Right lobe of liver (tissue), 6 donors: ENCODE measurements around the gene MINDY1. TPM values are rescaled to one million over a fixed set of nuclear protein-coding genes. Genes with fewer than 3 reads are reported as not detected.

Experiments
- ATAC-seq, 4 donors: fragments of 200-7000 bp; cut with Tn5 transposase; one replicate each; pipeline ENCODE4 v1.9.1; 2020; ENCODE audit warnings: mild to moderate bottlenecking in 4 of 4, moderate library complexity in 4 of 4
- DNase-seq, 3 donors: peaks; one replicate each; pipeline ENCODE4 v3.0.0-alpha.2; 2020
- H3K27ac ChIP-seq, 3 donors: fragments of 200-600 bp; one replicate each; pipeline ENCODE4 v1.8.0; 2022
- H3K27me3 ChIP-seq, 2 donors: fragments of 200-600 bp; one replicate each; pipeline ENCODE4 v1.8.0; 2022
- H3K36me3 ChIP-seq, 4 donors: fragments of 200-600 bp; sonication (generic) in 1 of 4; one replicate each; pipeline versions ENCODE4 v1.5.1 to v1.8.0; 2017 to 2022; ENCODE audit warnings: control low read depth in 1 of 4
- H3K4me1 ChIP-seq, 4 donors: fragments of 200-600 bp; sonication (generic) in 1 of 4; one replicate each; pipeline versions ENCODE4 v1.5.1 to v1.8.0; 2017 to 2022; ENCODE audit warnings: control low read depth in 1 of 4
- H3K4me3 ChIP-seq, 3 donors: fragments of 200-600 bp; one replicate each; pipeline ENCODE4 v1.8.0; 2022
- H3K9me3 ChIP-seq, 4 donors: fragments of 200-600 bp; sonication (generic) in 1 of 4; one replicate each; pipeline versions ENCODE4 v1.5.1 to v1.8.0; 2017 to 2022; ENCODE audit warnings: control low read depth in 1 of 4
- CTCF ChIP-seq, 4 donors: fragments of 200-600 bp in 3 of 4; fragments of 450-650 bp in 1 of 4; IDR thresholded peaks; one replicate each; pipeline versions ENCODE4 v1.5.1 to v1.8.0; 2016 to 2022; ENCODE audit warnings: antibody characterized with exemption in 4 of 4, mild to moderate bottlenecking in 2 of 4
- POLR2A ChIP-seq: fragments of 450-650 bp; IDR thresholded peaks from one replicate; pipeline ENCODE4 v1.6.1; 2017; ENCODE audit warnings: antibody characterized with exemption, mild to moderate bottlenecking
- WGBS: methylation state at CpG from one replicate; pipeline ENCODE4 v1.1.6; 2018; ENCODE audit warnings: low coverage, low lambda C conversion rate; ENCODE audit not compliant: insufficient coverage; ENCODE audit errors: missing lambda C conversion rate; 5-methylcytosine and 5-hydroxymethylcytosine counted together
- intact Hi-C, 2 donors: fragments of 100-400 bp; cut with DNase I; formaldehyde crosslinking; loops; one replicate each; pipeline versions ENCODE4 v1.11.2 to v1.14.1; 2022
- total RNA-seq, 6 experiments: library from RNA; depleted of rRNA in 2 of 6; stranded (reverse); fragments of >200 nt in 2 of 6; fragmentation: NEBNext Ultra II Directional in 3 of 6; extraction: Animal tissue kit (Norgen Biotek cat#: 25700) in 3 of 6; gene quantifications; one replicate each; pipeline versions ENCODE4 v1.1.0 to v1.2.4, GENCODE V29; 2016 to 2023
- donor health status: DM: no; HTN: yes; CAD: no.
- donor health status: DM: no; HTN: no; CAD: no.
- donor health status: DM: no; HTN: no; CAD: no.
- donor health status: DM: no; HTN: yes; CAD: no.
- donor health status: DM: no; HTN: yes; CAD: no.

MINDY1 gene
- total RNA-seq, 6 experiments from 2014 or later: 10.1 to 19.7 (median 15.4) TPM

DNA sequence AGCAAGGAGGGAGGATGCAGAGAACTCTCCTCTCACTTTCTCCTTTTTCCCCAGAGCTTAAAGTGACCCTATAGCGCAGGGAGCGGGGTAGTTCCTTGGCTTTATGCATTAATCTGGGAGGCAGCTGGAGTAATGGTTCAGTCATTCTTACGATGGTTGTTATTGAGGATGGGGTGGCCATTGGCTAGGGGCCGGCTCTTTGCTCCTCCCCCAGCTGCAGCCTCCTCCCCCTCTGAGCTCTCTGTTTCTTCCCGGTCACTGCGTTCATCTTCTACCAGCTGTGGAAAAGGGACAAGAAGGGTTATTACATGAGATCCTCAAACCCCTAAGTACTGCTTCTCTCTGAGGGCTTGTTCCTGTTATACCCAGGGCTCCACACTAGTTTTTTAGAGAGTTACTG lies 40.7 kb downstream of the MINDY1 start:
- no peak for TF ChIP-seq POLR2A
- no peak for TF ChIP-seq CTCF (IDR thresholded peaks at IDR 0.05)
- 70% methylated on average over 5 of the region's 6 CpGs for whole genome bisulfite sequencing
- intact Hi-C loops: no loop called here
- DNase-seq: peak in 1 of 3 donors; percentile 21
- peaks cover 0 to 43% (median 10%) of the 10 kb centered on the region in 4 donors for H3K4me1 ChIP-seq
- no peak overlapping the region for H3K27ac ChIP-seq
- no peak for ATAC-seq
- no peak overlapping the region for H3K4me3 ChIP-seq
- H3K27me3 ChIP-seq: no peaks in the 10 kb centered on the region
- no peaks in the 10 kb centered on the region for H3K9me3 ChIP-seq
- peaks cover 19 to 80% (median 42%) of the 10 kb centered on the region in 4 donors for H3K36me3 ChIP-seq

- H3K27me3 ChIP-seq: no peaks in the 10 kb centered on the region
- peak in 1 of 3 donors; percentile 5 for DNase-seq
- H3K9me3 ChIP-seq: no peaks in the 10 kb centered on the region
- H3K4me3 ChIP-seq: no peak overlapping the region
- H3K4me1 ChIP-seq: peaks cover 0 to 39% (median 9%) of the 10 kb centered on the region in 4 donors
- intact Hi-C loops: no loop called here
- no peak overlapping the region for H3K27ac ChIP-seq
- 82% methylated on average over 4 of the region's 4 CpGs for whole genome bisulfite sequencing
- no peak for TF ChIP-seq CTCF (IDR thresholded peaks at IDR 0.05)
- TF ChIP-seq POLR2A: no peak
- ATAC-seq: no peak
- peaks cover 19 to 84% (median 44%) of the 10 kb centered on the region in 4 donors for H3K36me3 ChIP-seq
These were observed 41.1 kb downstream of the MINDY1 start for GRCh38 chr1:150965605-150966004.

- H3K4me1 ChIP-seq: peaks cover 0 to 25% (median 2%) of the 10 kb centered on the region in 4 donors
- no peaks in the 10 kb centered on the region for H3K9me3 ChIP-seq
- peak in 1 of 4 donors; percentile 15 for ATAC-seq
- intact Hi-C loops: no loop called here
- H3K36me3 ChIP-seq: peaks cover 19 to 98% (median 50%) of the 10 kb centered on the region in 4 donors
- H3K27ac ChIP-seq: no peak overlapping the region
- DNase-seq: peak in 1 of 3 donors; percentile 8
- H3K4me3 ChIP-seq: no peak overlapping the region
- H3K27me3 ChIP-seq: no peaks in the 10 kb centered on the region
- 50% methylated on average over 1 of the region's 5 CpGs for WGBS
- no peak for TF ChIP-seq CTCF (IDR thresholded peaks at IDR 0.05)
- TF ChIP-seq POLR2A: no peak
These were observed 42.6 kb downstream of the MINDY1 start for GRCh38 chr1:150964164-150964489.

DNA sequence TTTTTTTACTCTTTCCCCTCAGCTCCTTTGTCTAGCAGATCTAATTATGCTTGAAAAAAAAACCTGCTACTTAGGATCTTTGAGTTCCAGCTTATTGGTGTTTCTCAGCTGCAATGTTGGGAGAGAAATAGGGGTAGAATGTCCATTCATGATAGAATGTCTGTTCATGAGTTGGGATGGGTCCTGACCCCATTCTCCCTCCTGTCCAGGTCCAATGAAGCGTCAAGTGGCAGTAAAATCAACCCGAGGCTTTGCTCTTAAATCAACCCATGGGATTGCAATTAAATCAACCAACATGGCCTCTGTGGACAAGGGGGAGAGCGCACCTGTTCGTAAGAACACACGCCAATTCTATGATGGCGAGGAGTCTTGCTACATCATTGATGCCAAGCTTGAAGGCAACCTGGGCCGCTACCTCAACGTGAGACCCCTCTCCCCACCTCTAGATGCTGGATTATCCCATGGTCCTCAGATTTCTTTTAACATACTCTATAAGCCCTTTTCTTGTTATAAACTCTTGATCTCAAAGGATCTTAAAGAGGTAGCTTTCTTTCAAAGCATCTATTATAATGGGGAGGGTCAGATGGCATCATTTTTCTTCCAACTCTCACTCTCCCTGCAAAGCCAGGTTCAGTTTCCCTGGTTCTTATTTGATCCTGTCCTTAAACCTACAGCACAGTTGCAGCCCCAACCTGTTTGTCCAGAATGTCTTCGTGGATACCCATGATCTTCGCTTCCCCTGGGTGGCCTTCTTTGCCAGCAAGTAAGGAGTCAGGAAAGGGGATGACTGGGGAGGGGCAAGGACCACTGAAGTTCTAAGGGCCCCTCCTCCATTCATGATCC lies 43.2 kb downstream of the MINDY1 start:
- ATAC-seq (no peak), DNase-seq (peak in 1 of 3 donors; percentile 7)
- H3K27me3 ChIP-seq: no peaks in the 10 kb centered on the region
- no peaks in the 10 kb centered on the region for H3K9me3 ChIP-seq
- H3K4me1 ChIP-seq: peaks cover 0 to 19% (median 0%) of the 10 kb centered on the region in 4 donors
- no peak overlapping the region for H3K4me3 ChIP-seq
- intact Hi-C loops: no loop called here
- H3K36me3 ChIP-seq: peaks cover 19 to 97% (median 48%) of the 10 kb centered on the region in 4 donors
- WGBS: 90% methylated on average over 8 of the region's 10 CpGs
- TF ChIP-seq CTCF (IDR thresholded peaks at IDR 0.05): no peak
- H3K27ac ChIP-seq: no peak overlapping the region
